Small intestine (tissue), 7 donors: ENCODE data around the gene DNAJB14. TPM values are rescaled to one million over a fixed set of nuclear protein-coding genes. Genes with fewer than 3 reads are reported as not detected.
"Not testable (repeated sequence)": the region's sequence is repeated elsewhere in the genome, so short reads cannot be mapped to it uniquely, and the experiment has no call there.

Experiments
- DNase-seq, 2 donors: peaks; one replicate each; pipeline versions ENCODE4 v3.0.0 to v3.0.0-alpha.2; 2013
- FAIRE-seq: peaks from 2 replicates; lab custom pipeline; 2012; peaks lifted over from hg19 to GRCh38; lab: Jason Lieb, UNC
- H3K27ac ChIP-seq, 3 donors: one replicate each; pipeline ENCODE4 v1.5.1; 2013; ENCODE audit warnings: low read length in 2 of 3, mild to moderate bottlenecking in 2 of 3, control low read depth in 1 of 3, inconsistent platforms in 1 of 3, low read depth in 1 of 3, moderate library complexity in 1 of 3
- H3K27me3 ChIP-seq, 3 donors: one replicate each; pipeline ENCODE4 v1.6.1; 2013; ENCODE audit warnings: low read length in 3 of 3, inconsistent platforms in 1 of 3; ENCODE audit not compliant: control insufficient read depth in 3 of 3, insufficient read depth in 3 of 3
- H3K36me3 ChIP-seq, 3 donors: one replicate each; pipeline ENCODE4 v1.6.1; 2013; ENCODE audit warnings: low read length in 3 of 3, inconsistent platforms in 1 of 3, low read depth in 1 of 3, mild to moderate bottlenecking in 1 of 3, moderate library complexity in 1 of 3; ENCODE audit not compliant: control insufficient read depth in 3 of 3, insufficient read depth in 2 of 3
- H3K4me1 ChIP-seq, 3 donors: one replicate each; pipeline ENCODE4 v1.6.1; 2013; ENCODE audit warnings: low read length in 2 of 3, inconsistent platforms in 1 of 3, low read depth in 1 of 3, mild to moderate bottlenecking in 1 of 3, moderate library complexity in 1 of 3; ENCODE audit not compliant: control insufficient read depth in 3 of 3, insufficient read depth in 2 of 3
- H3K4me3 ChIP-seq, 3 donors: one replicate each; pipeline ENCODE4 v1.5.1; 2013; ENCODE audit warnings: low read length in 3 of 3, control low read depth in 1 of 3, inconsistent platforms in 1 of 3, low read depth in 1 of 3, mild to moderate bottlenecking in 1 of 3, moderate library complexity in 1 of 3
- H3K9me3 ChIP-seq, 2 donors: one replicate each; pipeline ENCODE4 v1.6.1; 2013; ENCODE audit warnings: low read depth in 1 of 2, low read length in 1 of 2; ENCODE audit not compliant: control insufficient read depth in 2 of 2, insufficient read depth in 1 of 2
- WGBS, 3 donors: extraction: QIAGEN DNeasy Blood & Tissue Kit; methylation state at CpG; one replicate each; pipeline ENCODE4 v1.1.7; 2013; 5-methylcytosine and 5-hydroxymethylcytosine counted together
- polyA plus RNA-seq, 4 donors: library from polyadenylated mRNA; stranded (reverse) in 3 of 4; unstranded in 1 of 4; fragments of 200-250 nt in 3 of 4; fragments of 120-200 nt in 1 of 4; gene quantifications; one replicate each; pipeline versions ENCODE4 v1.2.1 to v1.2.3, GENCODE V29; 2013
- donor health status: healthy with polysubstance abuse.
- donor health status: control.
- donor health status: control.
- donor health status: Bipolar disorder and iron deficiency.
- donor health status: healthy.

The DNAJB14 gene
- polyA plus RNA-seq, 4 donors: 8.6 to 31.9 (median 9.9) TPM

GRCh38 chr4:99968330-99968729, 21.9 kb upstream of the DNAJB14 start:
- H3K4me3 ChIP-seq: no peak overlapping the region
- H3K9me3 ChIP-seq: no peaks in the 10 kb centered on the region
- no peaks in the 10 kb centered on the region for H3K36me3 ChIP-seq
- no peaks in the 10 kb centered on the region for H3K27me3 ChIP-seq
- no peak for FAIRE-seq
- no peak for DNase-seq
- WGBS, 3 donors: 55 to 70% (median 61%) methylated on average over 1 of the region's 1 CpG
- no peaks in the 10 kb centered on the region for H3K4me1 ChIP-seq
- H3K27ac ChIP-seq: no peak overlapping the region

- no peaks in the 10 kb centered on the region for H3K9me3 ChIP-seq
- H3K36me3 ChIP-seq: no peaks in the 10 kb centered on the region
- no peaks in the 10 kb centered on the region for H3K4me1 ChIP-seq
- DNase-seq: no peak
- no peaks in the 10 kb centered on the region for H3K27me3 ChIP-seq
- WGBS, 3 donors: 85 to 95% (median 90%) methylated on average over 3 of the region's 3 CpGs
- no peak for FAIRE-seq
- no peak overlapping the region for H3K27ac ChIP-seq
- H3K4me3 ChIP-seq: no peak overlapping the region
Observed at GRCh38 chr4:99966692-99967091, 20.3 kb upstream of the DNAJB14 start.

GRCh38 chr4:99965674-99966350, 19.4 kb upstream of the DNAJB14 start:
- no peaks in the 10 kb centered on the region for H3K36me3 ChIP-seq
- FAIRE-seq (no peak), DNase-seq (peak in 1 of 2 donors; percentile 11)
- H3K4me3 ChIP-seq: no peak overlapping the region
- 47 to 59% (median 47%) methylated on average over 5 of the region's 5 CpGs for WGBS, 3 donors
- H3K27ac ChIP-seq: no peak overlapping the region
- no peaks in the 10 kb centered on the region for H3K4me1 ChIP-seq
- H3K27me3 ChIP-seq: no peaks in the 10 kb centered on the region
- no peaks in the 10 kb centered on the region for H3K9me3 ChIP-seq

GRCh38 chr4:99965173-99965572, 18.8 kb upstream of the DNAJB14 start:
- Histone ChIP-seq H3K9me3 (no peaks in the 10 kb centered on the region), H3K27me3 (no peaks in the 10 kb centered on the region), H3K27ac (no peak overlapping the region), H3K4me3 (no peak overlapping the region), H3K4me1 (no peaks in the 10 kb centered on the region), H3K36me3 (no peaks in the 10 kb centered on the region)
- FAIRE-seq (no peak), DNase-seq (no peak)

- Histone ChIP-seq H3K4me1 (no peaks in the 10 kb centered on the region), H3K27ac (no peak overlapping the region), H3K27me3 (no peaks in the 10 kb centered on the region), H3K36me3 (no peaks in the 10 kb centered on the region), H3K4me3 (no peak overlapping the region), H3K9me3 (no peaks in the 10 kb centered on the region)
- WGBS, 3 donors: 95 to 98% (median 95%) methylated on average over 1 of the region's 1 CpG
- FAIRE-seq: peak; percentile 61
- DNase-seq: no peak
Observed at GRCh38 chr4:99961711-99962110, 15.3 kb upstream of the DNAJB14 start.

GRCh38 chr4:99960648-99961047, 14.2 kb upstream of the DNAJB14 start:
- WGBS, 3 donors: 75 to 93% (median 84%) methylated on average over 2 of the region's 2 CpGs
- Histone ChIP-seq H3K36me3 (no peaks in the 10 kb centered on the region), H3K9me3 (peaks cover 0 to 3% of the 10 kb centered on the region in 2 donors), H3K27ac (no peak overlapping the region), H3K4me1 (no peaks in the 10 kb centered on the region), H3K27me3 (no peaks in the 10 kb centered on the region), H3K4me3 (no peak overlapping the region)
- DNase-seq (no peak), FAIRE-seq (no peak)

- FAIRE-seq, H3K4me3 ChIP-seq, H3K27me3 ChIP-seq, H3K27ac ChIP-seq, H3K9me3 ChIP-seq, H3K36me3 ChIP-seq, DNase-seq, H3K4me1 ChIP-seq: not testable (repeated sequence)
- 93 to 96% (median 95%) methylated on average over 3 of the region's 3 CpGs for WGBS, 3 donors
Observed at GRCh38 chr4:99958207-99958606, 11.8 kb upstream of the DNAJB14 start.

GRCh38 chr4:99950913-99951254, 4.5 kb upstream of the DNAJB14 start:
- H3K4me3 ChIP-seq: peak overlapping the region; percentile 58 to 87 (median 66)
- peaks cover 0 to under 1% of the 10 kb centered on the region in 2 donors for H3K9me3 ChIP-seq
- no peaks in the 10 kb centered on the region for H3K36me3 ChIP-seq
- peaks cover 0 to 8% (median 0%) of the 10 kb centered on the region in 3 donors for H3K4me1 ChIP-seq
- WGBS, 3 donors: 0 to 1% (median 1%) methylated on average over 8 of the region's 8 CpGs
- H3K27ac ChIP-seq: peak overlapping the region; percentile 86 to 95 (median 89)
- H3K27me3 ChIP-seq: no peaks in the 10 kb centered on the region
- DNase-seq (no peak), FAIRE-seq (no peak)
